ENCODE measurements around the gene KCNC2.

GRCh38 chr12:75115748-75116147 is 93.9 kb downstream of the KCNC2 start:
- no peak for TF ChIP-seq CTCF (IDR thresholded peaks at IDR 0.05 in 2 of 3, conservative IDR thresholded peaks at IDR 0.05 in 1 of 3; ENCODE audit: insufficient read depth in 2 of 3, low read depth in 1 of 3, low read length in 3 of 3)
- no peak for TF ChIP-seq KAT7 (CRISPR knock-in tag; IDR thresholded peaks at IDR 0.05; ENCODE audit: borderline replicate concordance)
- TF ChIP-seq NCOA1 (IDR thresholded peaks at IDR 0.05; ENCODE audit: low read depth), result no peak
- TF ChIP-seq HDAC6 (IDR thresholded peaks at IDR 0.05; ENCODE audit: low read depth, low read length), result no peak
- TF ChIP-seq TEAD4 (IDR thresholded peaks at IDR 0.05; ENCODE audit: low read length), result no peak
- TF ChIP-seq TEAD4 (CRISPR knock-in tag; IDR thresholded peaks at IDR 0.05; ENCODE audit: borderline replicate concordance), result no peak
- TF ChIP-seq ATF3 (IDR thresholded peaks at IDR 0.05), result no peak
- no peak for TF ChIP-seq ATF3 (CRISPR knock-in tag; conservative IDR thresholded peaks at IDR 0.05)
- TF ChIP-seq POLR2A (conservative IDR thresholded peaks at IDR 0.05), result no peak
- TF ChIP-seq SPI1 (IDR thresholded peaks at IDR 0.05; ENCODE audit: borderline replicate concordance, low read depth, low read length), result no peak
- TF ChIP-seq DEAF1 (CRISPR knock-in tag; IDR thresholded peaks at IDR 0.05), result no peak
- no peak for TF ChIP-seq ARID1B (IDR thresholded peaks at IDR 0.05)
- no peak for TF ChIP-seq U2AF1 (optimal IDR thresholded peaks at IDR 0.05; ENCODE audit: low read depth, low read length)
- no peak for TF ChIP-seq DDX20 (tag; IDR thresholded peaks at IDR 0.05; ENCODE audit: low read depth)
